ENCODE measurements around the gene PLP1. TPM values are rescaled to one million over a fixed set of nuclear protein-coding genes. Genes with fewer than 3 reads are reported as not detected.

Gene PLP1
- total and polyA plus RNA-seq, 2 experiments from 2014 or later: 36.9 to 66.9 TPM

GRCh38 chrX:103747163-103747562 is 29.5 kb upstream of the PLP1 start:
- peaks cover 51% of the 10 kb centered on the region for H3K36me3 Mint-ChIP-seq (ENCODE audit: low read depth)
- H3K4me2 ChIP-seq: peak overlapping the region; percentile 91; the same call in 1 of the 2 replicates
- peaks cover 9% of the 10 kb centered on the region for H3K36me3 ChIP-seq (ENCODE audit: insufficient read depth)
- H3K4me1 Mint-ChIP-seq: peaks cover 22% of the 10 kb centered on the region
- ATAC-seq: no peak
- DNase-seq (ENCODE audit: low spot score): no peak
- peaks cover 13% of the 10 kb centered on the region; the same call in 1 of the 2 replicates for H4K20me1 ChIP-seq (replicated peaks; ENCODE audit: insufficient read depth)
- no peak overlapping the region for H3K4me3 ChIP-seq
- no peak overlapping the region for H3K27ac Mint-ChIP-seq
- H3K4me3 Mint-ChIP-seq: 0 out of 3 replicates have a peak overlapping the region, but pooled peaks have one; percentile 32
- H3K27ac ChIP-seq (ENCODE audit: low read depth): no peak overlapping the region
- H3K27me3 ChIP-seq (ENCODE audit: insufficient read depth): no peaks in the 10 kb centered on the region
- TF ChIP-seq ZNF462 (CRISPR knock-in tag; IDR thresholded peaks at IDR 0.05) (no peak), POLR2AphosphoS5 (IDR thresholded peaks at IDR 0.05; ENCODE audit: low read depth) (no peak), STAT1 (IDR thresholded peaks at IDR 0.05; ENCODE audit: unreplicated experiment) (no peak), ETS1 (IDR thresholded peaks at IDR 0.05) (no peak), ZNF331 (CRISPR knock-in tag; IDR thresholded peaks at IDR 0.05; ENCODE audit: low read depth) (no peak), CTCF (conservative IDR thresholded peaks at IDR 0.05; ENCODE audit: low read depth in 2 of 2) (no peak), JUNB (IDR thresholded peaks at IDR 0.05; ENCODE audit: unreplicated experiment) (no peak), NANOG (IDR thresholded peaks at IDR 0.05; ENCODE audit: borderline replicate concordance) (no peak), ZNF114 (CRISPR knock-in tag; IDR thresholded peaks at IDR 0.05) (no peak), EZH2phosphoT487 (IDR thresholded peaks at IDR 0.05; ENCODE audit: unreplicated experiment) (no peak), EZH2 (IDR thresholded peaks at IDR 0.05; ENCODE audit: low read depth, unreplicated experiment) (no peak), CREB1 (CRISPR knock-in tag; IDR thresholded peaks at IDR 0.05; ENCODE audit: low read depth) (no peak)
- TF ChIP-seq, protein P1, sequence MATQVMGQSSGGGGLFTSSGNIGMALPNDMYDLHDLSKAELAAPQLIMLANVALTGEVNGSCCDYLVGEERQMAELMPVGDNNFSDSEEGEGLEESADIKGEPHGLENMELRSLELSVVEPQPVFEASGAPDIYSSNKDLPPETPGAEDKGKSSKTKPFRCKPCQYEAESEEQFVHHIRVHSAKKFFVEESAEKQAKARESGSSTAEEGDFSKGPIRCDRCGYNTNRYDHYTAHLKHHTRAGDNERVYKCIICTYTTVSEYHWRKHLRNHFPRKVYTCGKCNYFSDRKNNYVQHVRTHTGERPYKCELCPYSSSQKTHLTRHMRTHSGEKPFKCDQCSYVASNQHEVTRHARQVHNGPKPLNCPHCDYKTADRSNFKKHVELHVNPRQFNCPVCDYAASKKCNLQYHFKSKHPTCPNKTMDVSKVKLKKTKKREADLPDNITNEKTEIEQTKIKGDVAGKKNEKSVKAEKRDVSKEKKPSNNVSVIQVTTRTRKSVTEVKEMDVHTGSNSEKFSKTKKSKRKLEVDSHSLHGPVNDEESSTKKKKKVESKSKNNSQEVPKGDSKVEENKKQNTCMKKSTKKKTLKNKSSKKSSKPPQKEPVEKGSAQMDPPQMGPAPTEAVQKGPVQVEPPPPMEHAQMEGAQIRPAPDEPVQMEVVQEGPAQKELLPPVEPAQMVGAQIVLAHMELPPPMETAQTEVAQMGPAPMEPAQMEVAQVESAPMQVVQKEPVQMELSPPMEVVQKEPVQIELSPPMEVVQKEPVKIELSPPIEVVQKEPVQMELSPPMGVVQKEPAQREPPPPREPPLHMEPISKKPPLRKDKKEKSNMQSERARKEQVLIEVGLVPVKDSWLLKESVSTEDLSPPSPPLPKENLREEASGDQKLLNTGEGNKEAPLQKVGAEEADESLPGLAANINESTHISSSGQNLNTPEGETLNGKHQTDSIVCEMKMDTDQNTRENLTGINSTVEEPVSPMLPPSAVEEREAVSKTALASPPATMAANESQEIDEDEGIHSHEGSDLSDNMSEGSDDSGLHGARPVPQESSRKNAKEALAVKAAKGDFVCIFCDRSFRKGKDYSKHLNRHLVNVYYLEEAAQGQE (IDR thresholded peaks at IDR 0.05; ENCODE audit: unreplicated experiment): no peak
- H3F3A ChIP-seq (replicated peaks; ENCODE audit: low read depth): no peaks in the 10 kb centered on the region
- H3K9me2 ChIP-seq (ENCODE audit: insufficient read depth): no peaks in the 10 kb centered on the region
- peaks cover 5% of the 10 kb centered on the region for H3K27me3 Mint-ChIP-seq (ENCODE audit: insufficient read depth, low read depth, poor library complexity)
- peaks cover 66% of the 10 kb centered on the region for H3K79me2 ChIP-seq (replicated peaks; ENCODE audit: insufficient read depth)
- no peak overlapping the region for H2AFZ ChIP-seq
- no peaks in the 10 kb centered on the region for H3K9me3 Mint-ChIP-seq
- H3K4me1 ChIP-seq (ENCODE audit: insufficient read depth): no peaks in the 10 kb centered on the region; the same call in 1 of the 2 replicates
